Fibroblast of lung (primary cell): ENCODE measurements around the gene CFAP65. TPM values are rescaled to one million over a fixed set of nuclear protein-coding genes. Genes with fewer than 3 reads are reported as not detected.

Experiments used
- DNase-seq, 2 donors: peaks; one replicate each; pipeline versions ENCODE4 v3.0.0 to v3.0.0-alpha.2; 2010; ENCODE audit warnings: low read depth in 2 of 2
- H2AFZ ChIP-seq: 2 replicates; pipeline ENCODE4 v1.5.1; 2012; ENCODE audit warnings: low read length, control low read depth, inconsistent platforms
- H3K27ac ChIP-seq: 2 replicates; pipeline ENCODE4 v1.5.1; 2011; ENCODE audit warnings: low read length, control low read depth; ENCODE audit not compliant: insufficient read depth
- H3K27me3 ChIP-seq: 2 replicates; pipeline ENCODE4 v1.5.1; 2011; ENCODE audit warnings: mild to moderate bottlenecking, low read length; ENCODE audit not compliant: control insufficient read depth, insufficient read depth
- H3K36me3 ChIP-seq: 2 replicates; pipeline ENCODE4 v1.5.1; 2011; ENCODE audit warnings: low read length; ENCODE audit not compliant: control insufficient read depth, insufficient read depth
- H3K4me1 ChIP-seq: 2 replicates; pipeline ENCODE4 v1.5.1; 2011; ENCODE audit warnings: low read length; ENCODE audit not compliant: control insufficient read depth, insufficient read depth; ENCODE audit errors: extremely low read depth
- H3K4me2 ChIP-seq: 2 replicates; pipeline ENCODE4 v1.5.1; 2011; ENCODE audit warnings: low read length, control low read depth; ENCODE audit not compliant: insufficient read depth; ENCODE audit errors: extremely low read depth
- H3K4me3 ChIP-seq, 4 experiments: fragments of 200-600 bp in 1 of 4; sonication (generic) in 1 of 4; replicated peaks in 1 of 4; 2 replicates each; pipeline ENCODE4 v1.5.1; 2011 to 2016; ENCODE audit warnings: low read length in 4 of 4, low read depth in 3 of 4, mild to moderate bottlenecking in 3 of 4, control low read depth in 2 of 4, inconsistent platforms in 1 of 4, mixed read lengths in 1 of 4; ENCODE audit not compliant: insufficient read depth in 1 of 4; ENCODE audit errors: control extremely low read depth in 1 of 4
- H3K79me2 ChIP-seq: 2 replicates; pipeline ENCODE4 v1.5.1; 2012; ENCODE audit warnings: mild to moderate bottlenecking, low read length, inconsistent platforms; ENCODE audit not compliant: control insufficient read depth, insufficient read depth
- H3K9ac ChIP-seq: 2 replicates; pipeline ENCODE4 v1.5.1; 2011; ENCODE audit warnings: mild to moderate bottlenecking, low read length, control low read depth; ENCODE audit not compliant: insufficient read depth
- H3K9me3 ChIP-seq: 2 replicates; pipeline ENCODE4 v1.5.1; 2012; ENCODE audit warnings: low read depth, low read length; ENCODE audit not compliant: control insufficient read depth, insufficient read depth
- H4K20me1 ChIP-seq: 2 replicates; pipeline ENCODE4 v1.5.1; 2011; ENCODE audit warnings: low read length; ENCODE audit not compliant: control insufficient read depth, insufficient read depth; ENCODE audit errors: extremely low read depth
- EZH2 ChIP-seq: IDR thresholded peaks from 2 replicates; pipeline ENCODE4 v1.5.1; 2012; ENCODE audit warnings: low read length, control low read depth, mild to moderate bottlenecking; ENCODE audit errors: missing control alignments
- polyA plus RNA-seq, 2 donors: library from polyadenylated mRNA; depleted of rRNA in 1 of 2; stranded (reverse) in 1 of 2; unstranded in 1 of 2; fragments of >200 nt; gene quantifications; 2 replicates each; pipeline ENCODE4 v1.2.1, GENCODE V29; 2011 to 2012; ENCODE audit warnings: missing spikeins in 1 of 2
- total RNA-seq: library from RNA; depleted of rRNA; stranded (reverse); fragments of >200 nt; gene quantifications from 2 replicates; pipeline ENCODE4 v1.2.1, GENCODE V29; 2014
- TF ChIP-seq, protein P1 (sequence below), 2 donors: IDR thresholded peaks in 1 of 2; conservative IDR thresholded peaks in 1 of 2; 1 replicate in 1 of 2; 2 replicates in 1 of 2; pipeline ENCODE4 v1.5.1; 2011 to 2012; ENCODE audit warnings: low read length in 2 of 2, control low read depth in 1 of 2, inconsistent platforms in 1 of 2, low read depth in 1 of 2, mild to moderate bottlenecking in 1 of 2

CFAP65 gene
- total and polyA plus RNA-seq, 2 donors (not counting 1 experiment from before 2014, with no cell fraction given), result not detected

GRCh38 chr2:219059725-219060682, 18.7 kb upstream of the CFAP65 start:
- no peaks in the 10 kb centered on the region for H3K4me1 ChIP-seq
- no peaks in the 10 kb centered on the region for H3K9me3 ChIP-seq
- H3K9ac ChIP-seq, result no peak overlapping the region
- H3K79me2 ChIP-seq, result no peaks in the 10 kb centered on the region
- H4K20me1 ChIP-seq, result no peaks in the 10 kb centered on the region
- TF ChIP-seq, protein P1, sequence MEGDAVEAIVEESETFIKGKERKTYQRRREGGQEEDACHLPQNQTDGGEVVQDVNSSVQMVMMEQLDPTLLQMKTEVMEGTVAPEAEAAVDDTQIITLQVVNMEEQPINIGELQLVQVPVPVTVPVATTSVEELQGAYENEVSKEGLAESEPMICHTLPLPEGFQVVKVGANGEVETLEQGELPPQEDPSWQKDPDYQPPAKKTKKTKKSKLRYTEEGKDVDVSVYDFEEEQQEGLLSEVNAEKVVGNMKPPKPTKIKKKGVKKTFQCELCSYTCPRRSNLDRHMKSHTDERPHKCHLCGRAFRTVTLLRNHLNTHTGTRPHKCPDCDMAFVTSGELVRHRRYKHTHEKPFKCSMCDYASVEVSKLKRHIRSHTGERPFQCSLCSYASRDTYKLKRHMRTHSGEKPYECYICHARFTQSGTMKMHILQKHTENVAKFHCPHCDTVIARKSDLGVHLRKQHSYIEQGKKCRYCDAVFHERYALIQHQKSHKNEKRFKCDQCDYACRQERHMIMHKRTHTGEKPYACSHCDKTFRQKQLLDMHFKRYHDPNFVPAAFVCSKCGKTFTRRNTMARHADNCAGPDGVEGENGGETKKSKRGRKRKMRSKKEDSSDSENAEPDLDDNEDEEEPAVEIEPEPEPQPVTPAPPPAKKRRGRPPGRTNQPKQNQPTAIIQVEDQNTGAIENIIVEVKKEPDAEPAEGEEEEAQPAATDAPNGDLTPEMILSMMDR (conservative IDR thresholded peaks at IDR 0.05 in 1 of 2, IDR thresholded peaks at IDR 0.05 in 1 of 2; ENCODE audit: low read depth in 1 of 2, low read length in 2 of 2), result no peak
- TF ChIP-seq EZH2, result peak; percentile 100
- H3K27me3 ChIP-seq, result peaks cover 68% of the 10 kb centered on the region
- no peaks in the 10 kb centered on the region for H3K36me3 ChIP-seq
- no peak overlapping the region for H2AFZ ChIP-seq
- H3K27ac ChIP-seq, result no peak overlapping the region
- no peak for DNase-seq
- no peak overlapping the region for H3K4me3 ChIP-seq
- peak overlapping the region; percentile 13 for H3K4me2 ChIP-seq

- Histone ChIP-seq H3K4me2 (peak overlapping the region; percentile 13), H3K4me1 (no peaks in the 10 kb centered on the region), H3K27me3 (peaks cover 71% of the 10 kb centered on the region), H3K9me3 (no peaks in the 10 kb centered on the region), H3K27ac (no peak overlapping the region), H2AFZ (no peak overlapping the region), H3K4me3 (no peak overlapping the region), H4K20me1 (no peaks in the 10 kb centered on the region), H3K79me2 (no peaks in the 10 kb centered on the region), H3K36me3 (no peaks in the 10 kb centered on the region), H3K9ac (no peak overlapping the region)
- peak; percentile 92 for TF ChIP-seq EZH2
- TF ChIP-seq, protein P1 (conservative IDR thresholded peaks at IDR 0.05 in 1 of 2, IDR thresholded peaks at IDR 0.05 in 1 of 2; ENCODE audit: low read depth in 1 of 2, low read length in 2 of 2), result no peak
- no peak for DNase-seq
These were observed 18.0 kb upstream of the CFAP65 start for GRCh38 chr2:219059375-219059724.

DNA sequence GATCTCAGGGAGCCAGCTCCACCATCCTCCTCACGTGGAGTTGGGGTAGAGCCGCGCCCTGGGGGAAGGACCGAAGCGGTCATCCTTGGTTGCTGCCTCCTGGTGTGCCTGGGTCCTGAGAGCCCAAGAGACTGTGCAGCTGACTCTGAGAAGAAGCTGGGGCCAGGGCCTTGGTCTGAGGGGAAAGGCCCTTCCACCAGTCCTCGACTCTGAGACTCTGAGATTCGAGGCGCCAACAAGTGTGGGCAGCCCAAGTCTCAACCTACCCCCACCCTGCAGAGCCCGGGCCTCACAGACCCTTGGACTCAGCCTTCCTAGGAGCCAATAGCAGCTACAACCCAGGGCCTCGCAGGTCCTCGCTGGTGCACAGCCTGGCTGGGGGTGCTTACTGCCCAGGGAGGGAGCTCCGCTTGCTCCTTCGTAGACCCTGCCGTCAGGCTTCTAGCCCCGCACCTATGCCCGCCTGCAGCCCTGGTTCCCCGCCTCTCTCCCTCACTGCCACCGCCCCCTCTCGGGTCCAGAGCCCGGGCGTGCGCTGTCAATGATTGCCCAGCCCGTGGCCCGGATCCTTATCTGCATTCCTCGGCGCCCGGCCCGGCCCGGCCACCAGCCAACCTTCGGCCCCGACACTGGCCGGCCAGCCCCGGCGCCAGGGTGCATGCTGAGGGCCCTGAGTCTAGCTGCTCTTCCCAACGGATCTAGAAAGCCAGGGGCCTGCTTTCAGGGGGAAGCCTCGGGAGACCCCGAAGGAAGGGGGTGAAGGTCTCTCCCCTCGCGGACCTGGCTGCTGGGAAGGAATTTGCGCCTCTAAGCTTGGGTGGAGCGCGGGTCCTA, 17.4 kb upstream of the CFAP65 start:
- H3K9me3 ChIP-seq, result no peaks in the 10 kb centered on the region
- H3K4me2 ChIP-seq, result no peak overlapping the region
- no peaks in the 10 kb centered on the region for H4K20me1 ChIP-seq
- no peaks in the 10 kb centered on the region for H3K4me1 ChIP-seq
- no peaks in the 10 kb centered on the region for H3K36me3 ChIP-seq
- no peak overlapping the region for H3K4me3 ChIP-seq
- no peak overlapping the region for H3K9ac ChIP-seq
- peak in 1 of 2 donors; percentile 5 for DNase-seq
- H3K27ac ChIP-seq, result no peak overlapping the region
- no peaks in the 10 kb centered on the region for H3K79me2 ChIP-seq
- TF ChIP-seq, protein P1 (conservative IDR thresholded peaks at IDR 0.05 in 1 of 2, IDR thresholded peaks at IDR 0.05 in 1 of 2; ENCODE audit: low read depth in 1 of 2, low read length in 2 of 2), result no peak
- no peak for TF ChIP-seq EZH2
- peaks cover 71% of the 10 kb centered on the region for H3K27me3 ChIP-seq
- no peak overlapping the region for H2AFZ ChIP-seq
